Osteocyte (in vitro differentiated cells): ENCODE measurements around the gene ZNF438. TPM values are rescaled to one million over a fixed set of nuclear protein-coding genes. Genes with fewer than 3 reads are reported as not detected.
"Not testable (repeated sequence)": the region's sequence is repeated elsewhere in the genome, so short reads cannot be mapped to it uniquely, and the experiment has no call there.

ENCODE experiments used
- DNase-seq: peaks from one replicate; pipeline ENCODE4 v3.0.0; 2021; ENCODE audit warnings: mixed read lengths; ENCODE audit not compliant: unreplicated experiment; ENCODE audit errors: extremely low spot score
- H3K27ac Mint-ChIP-seq: one replicate; pipeline ENCODE4 v1.8.0; 2021; ENCODE audit warnings: mild to moderate bottlenecking, mixed read lengths; ENCODE audit not compliant: unreplicated experiment
- H3K27me3 Mint-ChIP-seq: one replicate; pipeline ENCODE4 v1.8.0; 2021; ENCODE audit warnings: mixed read lengths; ENCODE audit not compliant: unreplicated experiment
- H3K36me3 Mint-ChIP-seq: one replicate; pipeline ENCODE4 v1.8.0; 2021; ENCODE audit warnings: mixed read lengths; ENCODE audit not compliant: unreplicated experiment
- H3K4me1 Mint-ChIP-seq: one replicate; pipeline ENCODE4 v1.8.0; 2021; ENCODE audit warnings: mixed read lengths; ENCODE audit not compliant: unreplicated experiment
- H3K4me3 Mint-ChIP-seq: one replicate; pipeline ENCODE4 v1.8.0; 2021; ENCODE audit warnings: mild to moderate bottlenecking, moderate library complexity, mixed read lengths; ENCODE audit not compliant: unreplicated experiment
- H3K9me3 Mint-ChIP-seq: one replicate; pipeline ENCODE4 v1.8.0; 2021; ENCODE audit warnings: mixed read lengths; ENCODE audit not compliant: unreplicated experiment
- CTCF ChIP-seq: fragments of 200-600 bp; sonication (generic); IDR thresholded peaks from 2 replicates; pipeline ENCODE4 v1.5.0; 2021; ENCODE audit warnings: antibody characterized with exemption, mild to moderate bottlenecking, moderate library complexity
- total RNA-seq: library from RNA; stranded (reverse); gene quantifications from 2 replicates; pipeline ENCODE4 v1.2.1, GENCODE V29; 2021

The ZNF438 gene
- total RNA-seq, 1 donor from 2014 or later = 4.8 TPM

- Mint-ChIP-seq H3K9me3 (peaks cover 4% of the 10 kb centered on the region), H3K36me3 (peaks cover 25% of the 10 kb centered on the region), H3K4me3 (no peak overlapping the region), H3K27ac (no peak overlapping the region), H3K4me1 (no peaks in the 10 kb centered on the region), H3K27me3 (no peaks in the 10 kb centered on the region)
- no peak for TF ChIP-seq CTCF
- no peak for DNase-seq
Observed at GRCh38 chr10:30929901-30930520, 101.7 kb downstream of the ZNF438 start.

- H3K4me1 Mint-ChIP-seq, H3K9me3 Mint-ChIP-seq, H3K4me3 Mint-ChIP-seq, H3K27ac Mint-ChIP-seq, DNase-seq, H3K27me3 Mint-ChIP-seq: not testable (repeated sequence)
- H3K36me3 Mint-ChIP-seq = peaks cover 24% of the 10 kb centered on the region
Observed at GRCh38 chr10:30929311-30929729, 102.3 kb downstream of the ZNF438 start.

DNA sequence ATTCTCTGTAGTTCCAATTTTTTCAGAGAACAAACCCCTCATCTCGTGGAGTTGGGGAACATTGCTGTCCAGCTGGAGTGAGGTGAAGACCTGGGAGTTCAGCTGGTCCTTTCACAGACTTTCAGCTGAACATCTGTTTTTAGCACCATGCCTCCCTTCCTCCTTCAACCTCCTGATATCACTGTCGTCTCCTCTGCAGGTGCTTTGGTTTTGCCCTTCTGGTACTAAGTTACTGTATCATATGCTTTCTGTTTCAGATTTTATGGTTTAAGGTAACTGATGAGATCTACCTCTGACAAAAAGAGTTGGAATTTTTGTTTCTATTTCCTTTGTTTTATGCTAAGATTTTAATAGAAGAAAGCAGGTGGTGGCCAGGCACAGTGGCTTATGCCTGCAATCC, 102.9 kb downstream of the ZNF438 start:
- Mint-ChIP-seq H3K9me3 (peaks cover 10% of the 10 kb centered on the region), H3K4me1 (no peaks in the 10 kb centered on the region), H3K27me3 (no peaks in the 10 kb centered on the region), H3K27ac (no peak overlapping the region), H3K4me3 (no peak overlapping the region), H3K36me3 (peaks cover 27% of the 10 kb centered on the region)
- no peak for TF ChIP-seq CTCF
- DNase-seq = no peak

- Mint-ChIP-seq H3K4me3 (no peak overlapping the region), H3K27me3 (no peaks in the 10 kb centered on the region), H3K36me3 (peaks cover 10% of the 10 kb centered on the region), H3K4me1 (peaks cover 13% of the 10 kb centered on the region), H3K9me3 (no peaks in the 10 kb centered on the region), H3K27ac (no peak overlapping the region)
- no peak for TF ChIP-seq CTCF
- no peak for DNase-seq
Observed at GRCh38 chr10:30918651-30919050, 113.0 kb downstream of the ZNF438 start.

- Mint-ChIP-seq H3K27ac (peak overlapping the region; percentile 72), H3K27me3 (no peaks in the 10 kb centered on the region), H3K4me1 (peaks cover 13% of the 10 kb centered on the region), H3K36me3 (peaks cover 10% of the 10 kb centered on the region), H3K4me3 (no peak overlapping the region), H3K9me3 (no peaks in the 10 kb centered on the region)
- DNase-seq = no peak
- no peak for TF ChIP-seq CTCF
Observed at GRCh38 chr10:30917789-30918188, 113.9 kb downstream of the ZNF438 start.
